ENCODE data around the gene LINGO4.

LINGO4 gene, protein sequence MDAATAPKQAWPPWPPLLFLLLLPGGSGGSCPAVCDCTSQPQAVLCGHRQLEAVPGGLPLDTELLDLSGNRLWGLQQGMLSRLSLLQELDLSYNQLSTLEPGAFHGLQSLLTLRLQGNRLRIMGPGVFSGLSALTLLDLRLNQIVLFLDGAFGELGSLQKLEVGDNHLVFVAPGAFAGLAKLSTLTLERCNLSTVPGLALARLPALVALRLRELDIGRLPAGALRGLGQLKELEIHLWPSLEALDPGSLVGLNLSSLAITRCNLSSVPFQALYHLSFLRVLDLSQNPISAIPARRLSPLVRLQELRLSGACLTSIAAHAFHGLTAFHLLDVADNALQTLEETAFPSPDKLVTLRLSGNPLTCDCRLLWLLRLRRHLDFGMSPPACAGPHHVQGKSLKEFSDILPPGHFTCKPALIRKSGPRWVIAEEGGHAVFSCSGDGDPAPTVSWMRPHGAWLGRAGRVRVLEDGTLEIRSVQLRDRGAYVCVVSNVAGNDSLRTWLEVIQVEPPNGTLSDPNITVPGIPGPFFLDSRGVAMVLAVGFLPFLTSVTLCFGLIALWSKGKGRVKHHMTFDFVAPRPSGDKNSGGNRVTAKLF

DNA sequence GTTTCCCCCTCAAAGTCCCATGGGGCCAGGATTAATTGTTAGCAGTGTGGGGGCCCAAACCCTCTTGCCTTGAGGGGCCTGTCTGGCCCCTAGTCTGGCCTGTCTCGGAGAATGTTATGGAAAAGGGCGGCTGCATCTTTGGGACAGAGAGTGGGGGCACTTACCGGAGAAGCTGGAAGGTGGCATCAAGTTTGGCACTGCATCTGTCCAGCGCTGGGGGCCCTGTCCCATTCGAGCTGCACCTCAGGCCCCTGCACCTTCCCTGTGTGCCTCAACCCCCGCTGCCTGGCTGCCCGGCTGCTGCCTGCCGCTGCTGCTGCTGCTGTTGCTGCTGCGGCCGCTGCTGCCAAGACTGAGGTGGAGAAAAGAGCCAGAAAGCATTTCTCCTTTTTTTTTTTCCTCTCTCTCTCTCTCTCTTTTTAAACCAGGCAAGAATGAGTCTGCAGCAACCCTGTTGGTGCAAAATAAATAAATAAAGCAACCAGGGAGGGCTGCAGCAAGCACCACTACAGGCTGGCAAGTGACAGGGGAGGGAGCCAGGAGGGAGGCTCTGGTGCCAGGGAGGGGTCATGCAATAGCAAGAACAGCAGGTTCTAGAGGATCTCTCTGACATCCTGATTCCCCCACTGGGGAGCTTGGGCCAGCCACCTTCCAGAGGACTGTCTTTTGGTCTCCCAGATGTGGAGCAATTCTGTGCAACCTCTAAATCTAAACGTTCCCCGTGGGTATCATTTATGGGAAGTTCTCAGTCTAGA, at the start of gene LINGO4:
Gene LINGO4, minus strand, starts transcription at position 354 of the 755 bp plus-strand sequence. CDS start 2,715 bp downstream, outside the sequence.
- DNase-seq = no peak

DNA sequence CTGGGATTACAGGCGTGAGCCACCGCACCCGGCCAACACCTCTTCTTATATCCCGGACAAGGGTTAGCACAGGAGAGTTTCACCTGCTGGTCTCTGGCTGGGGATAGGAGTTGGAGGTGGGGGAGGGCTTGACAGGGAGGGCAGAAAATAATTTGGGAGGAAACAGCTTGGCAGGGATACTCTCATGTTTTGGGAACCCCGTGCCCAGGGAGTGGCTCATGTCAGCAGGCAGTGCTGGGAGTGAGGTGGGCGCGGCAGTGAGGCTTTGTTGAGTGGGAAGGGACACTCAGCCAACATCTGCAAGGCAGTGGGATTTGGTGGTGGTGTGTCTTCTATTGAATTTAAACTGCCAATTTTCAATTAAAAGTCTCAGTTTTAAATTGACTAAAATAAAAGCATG, 49.4 kb upstream of the LINGO4 start:
- DNase-seq = no peak

DNA sequence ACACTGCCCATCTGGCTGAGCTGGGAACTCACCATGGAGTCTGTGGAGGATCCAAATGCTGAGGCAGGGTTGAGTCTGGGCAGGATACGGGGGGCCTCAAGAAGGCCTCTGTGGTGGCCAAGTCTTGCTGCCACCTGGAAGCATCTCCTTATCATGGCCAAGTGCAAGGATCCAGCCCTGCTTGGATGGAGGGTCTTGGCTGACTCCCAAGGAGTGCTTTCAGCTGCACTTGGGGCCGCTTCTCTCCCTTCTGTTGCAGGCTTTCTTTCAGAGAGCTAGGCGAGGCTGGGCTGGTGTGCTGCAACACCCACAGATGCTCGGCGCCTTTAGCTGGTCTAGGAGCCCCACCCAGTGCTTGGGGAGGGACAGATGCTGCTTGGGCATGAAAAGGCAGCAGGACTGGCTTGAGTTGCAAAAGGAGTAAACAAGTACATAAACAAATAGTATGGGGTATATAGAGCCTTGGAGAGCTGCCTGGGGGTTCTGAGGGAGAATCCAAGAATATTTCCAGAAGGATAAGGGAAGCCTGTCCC, 48.3 kb upstream of the LINGO4 start, which contains the start of gene THEM5:
Gene THEM5, minus strand, starts transcription at position 302 of the 533 bp plus-strand sequence. Its CDS starts 147 bp downstream, at position 155.
- no peak for DNase-seq

DNA sequence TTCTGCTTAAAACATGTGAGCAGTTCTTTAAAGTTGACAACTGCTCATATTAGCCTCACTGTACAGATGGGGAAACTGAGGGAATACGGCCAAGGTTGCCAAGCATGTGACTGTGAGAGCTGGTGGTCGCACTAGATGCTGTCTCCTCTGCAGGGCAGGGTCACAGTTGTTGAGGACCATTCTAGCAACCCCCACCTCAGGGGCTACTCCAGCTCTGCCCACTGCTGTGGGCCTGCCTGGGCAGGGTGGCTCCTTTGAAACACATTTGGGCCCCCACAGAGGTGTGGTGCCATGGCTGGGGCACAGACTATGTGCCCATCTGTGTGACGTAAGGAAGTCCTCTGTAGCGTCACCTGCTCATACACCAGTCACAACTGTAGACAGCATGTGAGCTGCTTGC, 47.5 kb upstream of the LINGO4 start:
- no peak for DNase-seq

DNA sequence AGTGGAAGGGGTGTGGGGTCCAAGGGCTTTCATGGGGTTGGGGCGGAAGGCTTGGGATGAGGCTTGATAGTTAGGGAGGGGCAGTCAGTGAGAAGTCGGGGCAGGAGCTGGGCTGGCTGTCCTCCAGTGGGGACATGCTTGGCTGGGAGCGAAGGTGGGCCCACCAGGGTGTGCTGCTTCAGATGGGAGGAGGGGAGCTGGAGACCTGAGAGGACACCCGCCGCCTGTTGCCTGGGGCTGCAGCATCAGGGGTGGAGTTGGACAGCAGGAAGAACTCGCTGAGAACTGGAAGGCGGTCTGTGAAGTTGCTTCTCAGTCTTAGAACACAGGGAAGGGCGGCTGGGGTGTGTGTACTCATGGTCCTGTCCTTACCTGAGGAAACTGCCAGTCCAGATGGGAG, 46.7 kb upstream of the LINGO4 start:
- no peak for DNase-seq

DNA sequence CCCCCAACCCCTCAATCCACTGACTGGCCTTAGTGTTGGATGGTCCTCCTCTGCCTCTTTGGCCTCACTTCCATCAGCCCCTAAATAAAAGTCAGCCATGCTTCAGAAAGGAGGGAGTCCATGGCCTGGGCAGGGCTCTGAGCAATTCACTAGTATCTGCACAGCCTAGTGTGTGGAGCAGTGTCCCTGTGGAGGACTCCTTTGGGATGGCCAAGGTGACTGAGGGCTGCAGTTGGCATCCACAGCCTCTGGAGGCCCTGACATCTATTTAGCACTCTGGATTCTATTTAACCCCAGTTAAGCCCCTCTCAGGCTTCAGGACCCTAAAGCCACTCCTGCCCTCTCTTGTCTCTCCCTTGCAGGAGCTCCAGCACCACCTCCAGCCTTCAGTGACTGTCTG, 44.7 kb upstream of the LINGO4 start:
- no peak for DNase-seq

DNA sequence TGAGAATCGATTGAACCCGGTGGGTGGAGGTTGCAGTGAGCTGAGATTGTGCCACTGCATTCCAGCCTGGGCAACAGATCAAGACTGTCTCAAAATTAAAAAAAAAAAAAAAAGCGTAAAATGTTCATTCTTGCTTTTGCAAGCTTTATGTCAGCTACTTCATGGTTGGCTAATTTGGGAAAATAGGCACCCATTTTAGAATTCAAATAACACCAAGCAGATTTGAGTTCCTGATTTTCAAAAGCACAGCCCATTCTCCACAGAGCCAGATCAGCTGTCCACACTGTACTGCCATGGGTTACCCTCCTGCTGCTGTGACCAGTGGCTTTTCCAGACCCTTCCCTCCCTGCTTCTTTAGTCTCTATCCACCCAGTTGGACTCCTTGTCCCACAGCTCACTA, 43.9 kb upstream of the LINGO4 start:
- DNase-seq = no peak

DNA sequence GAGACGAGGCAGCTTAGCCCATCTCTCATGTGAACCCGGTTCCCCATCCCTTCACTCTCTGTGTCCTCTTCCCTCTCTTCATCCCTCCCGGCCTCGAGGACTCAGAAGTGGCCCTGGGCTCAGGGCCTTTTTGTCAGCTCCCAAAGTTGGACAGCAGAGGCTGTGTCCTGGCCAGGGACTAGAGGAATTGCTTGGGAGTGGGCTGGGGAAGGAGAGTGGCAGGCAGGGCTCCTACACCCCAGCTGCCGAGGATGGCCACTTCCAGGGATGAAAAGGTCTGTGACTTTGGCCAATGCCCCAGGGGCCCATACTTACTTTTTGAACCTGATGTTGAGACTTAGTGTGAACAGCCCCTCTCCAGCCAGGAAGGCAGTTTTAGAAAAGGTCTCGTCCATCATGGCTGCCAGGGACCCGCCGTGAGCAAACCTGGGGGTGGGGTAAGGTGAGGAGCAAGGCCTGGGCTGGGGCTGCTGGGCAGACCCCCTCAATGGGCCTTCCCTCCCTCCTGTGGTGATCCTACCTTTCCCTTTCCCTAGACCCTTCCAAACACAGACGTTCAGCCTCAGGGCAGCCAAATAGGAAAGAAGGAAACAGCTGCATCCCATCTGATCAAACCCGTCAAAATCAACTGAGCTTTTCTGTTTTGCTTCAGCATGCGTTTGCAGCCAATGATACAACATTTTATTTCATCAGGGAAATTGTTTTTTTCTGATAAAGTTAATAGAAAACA, 42.8 kb upstream of the LINGO4 start:
- DNase-seq = no peak

DNA sequence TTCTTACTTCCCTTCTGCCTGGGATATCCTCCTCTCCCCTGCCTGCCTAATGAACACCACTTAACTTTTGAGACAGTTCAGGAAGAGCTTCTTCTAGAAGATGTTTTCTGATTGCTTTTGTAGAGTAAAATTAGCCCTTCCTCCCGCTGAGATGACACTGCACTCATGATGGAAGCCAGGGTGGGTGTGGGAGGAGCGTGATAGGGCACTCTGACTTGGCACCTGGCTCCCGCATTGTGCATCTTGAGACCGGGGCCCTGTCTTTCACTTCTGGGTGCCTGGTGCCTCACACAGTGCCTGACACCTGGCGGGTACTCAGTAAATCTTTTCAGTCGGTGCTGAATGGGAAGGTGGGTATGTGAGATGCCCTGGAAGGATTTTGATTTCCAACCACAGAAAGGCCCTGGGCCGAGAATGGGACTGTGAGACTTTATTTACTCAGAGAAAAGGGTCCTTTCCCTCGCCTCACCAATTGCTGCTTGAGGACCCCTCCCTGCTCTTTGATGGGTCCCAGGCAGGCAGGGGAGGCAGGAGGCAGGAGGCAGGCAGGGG, 41.5 kb upstream of the LINGO4 start:
- no peak for DNase-seq

DNA sequence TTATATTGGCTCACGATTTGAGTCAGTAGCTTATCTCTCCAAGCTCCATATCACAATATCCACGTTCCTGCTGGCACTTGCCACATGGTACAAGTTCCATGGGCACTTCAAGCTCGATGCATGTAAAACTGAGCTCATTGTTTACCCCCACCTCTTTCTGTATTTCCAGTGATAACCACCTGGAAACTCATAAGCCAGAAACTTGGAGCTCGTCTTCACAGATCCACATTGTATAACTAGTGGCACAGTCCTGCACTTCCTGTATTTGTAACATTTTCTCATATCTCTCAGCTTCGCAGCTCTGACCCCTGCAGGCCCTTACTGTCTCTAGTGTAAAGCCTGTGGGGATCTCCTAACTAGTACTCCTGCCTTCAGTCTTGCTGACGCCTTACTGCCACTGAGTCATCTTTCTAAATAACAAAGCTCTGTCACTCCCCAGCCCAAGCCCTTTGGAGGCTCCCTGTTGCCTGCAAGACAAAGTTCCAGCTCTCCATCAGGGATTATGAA, 40.9 kb upstream of the LINGO4 start:
- no peak for DNase-seq

DNA sequence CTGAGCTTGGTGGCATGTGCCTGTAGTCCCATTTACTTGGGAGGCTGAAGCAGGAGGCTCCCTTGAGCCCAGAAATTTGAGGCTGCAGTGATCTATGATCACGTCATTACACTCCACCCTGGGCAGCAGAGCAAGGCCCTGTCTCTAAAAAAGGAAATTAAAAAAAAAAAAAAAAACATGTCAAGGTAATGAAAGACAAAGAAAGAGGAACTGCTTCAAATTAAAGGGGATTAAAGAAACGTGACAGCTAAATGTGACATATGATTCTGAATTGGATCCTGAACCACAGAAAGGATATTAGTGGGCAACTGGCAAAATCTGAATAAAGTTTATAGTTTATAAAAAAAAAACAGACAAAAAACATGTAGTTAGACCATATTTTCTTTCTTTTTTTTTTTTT, 38.2 kb upstream of the LINGO4 start:
- no peak for DNase-seq

DNA sequence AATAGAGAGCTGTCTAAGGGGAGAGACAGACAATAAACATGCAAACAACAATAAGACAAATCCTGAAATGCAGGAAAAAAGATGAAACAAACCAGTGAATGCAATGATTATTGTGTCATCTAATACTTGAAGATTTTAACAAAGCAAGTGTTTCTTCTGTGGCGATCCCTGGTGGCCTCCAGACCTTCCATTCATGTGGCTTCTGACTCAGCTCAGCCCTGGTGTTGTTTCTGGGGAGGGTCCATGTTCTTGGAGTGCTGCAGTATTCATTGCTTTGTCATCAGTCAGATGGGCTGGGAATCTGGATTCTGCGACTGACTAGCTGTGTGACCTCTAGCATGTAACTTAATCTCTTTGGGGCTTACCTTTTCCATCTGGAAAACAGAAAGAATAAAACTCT, 35.9 kb upstream of the LINGO4 start:
- no peak for DNase-seq

DNA sequence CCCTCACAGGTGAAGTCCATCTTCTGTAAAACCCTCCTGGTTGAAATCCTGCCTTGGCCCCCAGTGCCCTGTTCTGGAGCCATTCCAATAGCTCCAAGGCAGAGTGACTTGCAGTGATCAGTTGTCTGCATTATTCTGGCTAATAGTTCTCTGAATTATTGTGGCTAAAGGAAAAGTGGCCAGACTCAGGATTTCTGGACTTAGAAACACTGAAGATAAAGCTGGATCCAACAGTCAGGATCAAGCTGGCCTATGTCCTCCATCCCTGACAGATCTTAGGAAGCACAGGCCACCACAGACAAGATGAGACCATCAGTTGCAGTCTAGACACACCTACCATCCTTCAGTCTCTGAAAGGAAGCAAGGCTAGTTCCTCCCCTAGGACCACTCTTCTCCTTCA, 35.2 kb upstream of the LINGO4 start:
- DNase-seq = no peak

DNA sequence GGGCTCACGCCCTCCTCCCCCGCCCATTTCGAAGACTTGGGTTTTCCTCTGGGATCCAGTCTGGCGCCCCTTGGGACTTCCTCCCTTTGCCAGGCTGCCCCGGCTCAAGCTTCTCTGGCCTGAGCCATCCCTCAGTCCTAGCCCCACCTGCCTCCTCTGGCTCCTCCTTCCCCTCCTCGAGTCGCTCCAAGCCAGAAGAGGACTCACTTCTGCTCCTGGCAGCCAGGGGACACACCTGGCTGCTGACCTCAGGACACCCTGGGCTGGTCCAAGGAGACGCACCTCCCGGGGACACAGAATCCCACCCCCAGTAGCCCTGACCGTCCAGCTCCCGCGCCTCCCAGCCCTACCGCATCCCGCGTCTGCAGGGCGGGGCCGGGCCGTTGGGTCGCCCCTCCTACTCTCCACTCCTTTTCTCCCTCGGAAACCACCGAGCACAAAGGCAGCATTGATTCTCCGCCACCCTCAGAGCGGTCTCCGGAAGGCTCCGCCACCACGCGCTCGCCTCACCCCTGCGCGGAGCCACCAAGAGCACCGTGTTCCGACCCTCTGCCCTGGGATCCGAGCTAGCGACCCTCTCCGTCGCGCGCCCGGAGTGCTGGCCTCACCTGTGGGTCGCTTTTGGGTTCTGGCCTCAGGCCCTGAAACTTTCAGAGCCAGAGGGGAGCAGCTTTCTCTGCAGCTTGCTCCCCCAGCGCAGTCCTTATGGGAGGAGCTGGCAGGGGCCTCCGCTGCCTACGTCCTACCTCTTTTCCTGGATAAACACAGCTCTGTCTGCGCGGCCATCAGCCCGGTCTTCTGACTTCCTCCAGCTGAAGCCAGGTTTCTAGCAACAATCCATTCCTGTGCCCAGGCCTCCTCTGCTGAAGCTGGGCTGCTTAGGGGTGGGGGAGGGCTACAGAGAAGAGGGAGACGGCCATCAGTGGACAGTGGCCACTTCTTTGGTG, 34.5 kb upstream of the LINGO4 start, which contains the start of gene C2CD4D:
Gene C2CD4D, minus strand, starts transcription at position 364 of the 947 bp plus-strand sequence. CDS start 831 bp downstream, outside the sequence.
- DNase-seq = peak; percentile 71

DNA sequence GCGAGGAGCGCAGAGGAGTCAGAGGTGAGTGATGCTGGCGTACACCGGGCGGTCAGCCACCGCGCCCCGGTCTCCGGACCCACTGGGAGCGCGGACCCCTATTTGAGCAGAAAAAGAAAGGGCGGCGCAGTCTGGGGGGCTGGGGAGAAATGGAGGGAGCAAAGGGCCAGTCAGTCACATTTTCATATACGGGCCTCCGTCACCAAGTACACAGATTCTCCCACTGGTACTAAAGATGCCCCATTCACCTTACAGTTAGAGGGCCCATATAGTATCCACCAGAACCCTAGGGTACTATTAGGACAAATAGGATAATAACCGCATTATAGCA, 33.8 kb upstream of the LINGO4 start:
- no peak for DNase-seq

DNA sequence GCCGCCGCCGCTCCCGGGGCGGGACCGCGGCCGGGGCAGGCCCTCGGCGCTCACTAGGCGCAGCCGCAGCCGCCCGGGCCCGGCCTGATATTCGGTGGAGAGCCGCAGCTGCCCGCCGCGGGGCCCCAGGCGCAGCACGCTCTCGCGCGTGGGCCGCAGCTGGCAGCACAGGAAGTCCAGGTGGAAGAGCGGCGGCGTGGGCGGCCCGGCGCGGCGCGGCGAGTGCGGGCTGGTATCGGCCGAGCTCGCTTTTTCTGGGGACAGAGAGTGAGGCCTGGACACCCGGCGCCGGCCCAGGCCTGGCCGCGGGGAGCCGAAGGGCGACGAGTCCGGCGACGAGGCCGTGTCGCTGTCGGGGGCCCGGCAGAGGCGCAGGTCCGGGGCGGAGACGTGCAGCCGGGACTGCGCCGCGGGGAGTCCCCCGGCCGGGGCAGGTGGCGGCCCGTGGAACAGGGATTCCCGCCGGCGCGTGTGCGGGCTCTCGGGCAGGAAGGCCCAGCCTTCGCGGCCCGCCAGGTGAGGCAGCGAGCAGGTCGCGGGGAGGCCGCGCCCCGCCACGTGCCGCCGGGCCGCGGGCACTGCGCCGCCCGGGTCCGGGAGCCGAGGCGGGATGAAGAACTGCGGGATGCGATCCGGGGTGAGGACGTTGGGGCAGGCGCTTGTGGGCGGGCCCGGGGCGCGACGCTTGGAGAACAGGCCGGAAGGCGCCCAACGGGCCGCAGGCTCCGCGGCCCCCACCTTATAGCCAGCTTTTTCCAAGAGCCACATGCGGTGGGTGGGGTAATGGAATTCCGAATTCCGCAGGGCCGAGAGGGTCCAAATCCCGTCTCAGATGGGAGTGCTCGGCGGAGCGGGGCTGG, 33.2 kb upstream of the LINGO4 start:
- peak; percentile 52 for DNase-seq

DNA sequence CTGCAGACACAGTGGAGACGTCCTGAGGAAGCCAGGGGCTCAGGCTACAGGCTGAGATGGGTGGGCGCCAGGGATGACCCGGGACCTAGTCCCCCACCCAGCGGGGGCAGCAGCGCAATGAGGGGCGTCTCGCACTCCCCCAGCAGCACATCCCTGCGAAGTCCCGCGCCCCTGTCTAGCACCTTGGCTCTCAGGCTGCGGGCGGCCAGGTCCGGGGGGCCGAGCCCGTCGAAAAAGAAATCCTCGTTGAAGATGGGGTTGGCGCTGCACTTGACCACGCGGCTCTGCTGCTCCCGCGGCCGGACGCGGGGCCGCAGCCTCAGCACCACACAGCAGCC, 32.6 kb upstream of the LINGO4 start:
- DNase-seq = no peak

DNA sequence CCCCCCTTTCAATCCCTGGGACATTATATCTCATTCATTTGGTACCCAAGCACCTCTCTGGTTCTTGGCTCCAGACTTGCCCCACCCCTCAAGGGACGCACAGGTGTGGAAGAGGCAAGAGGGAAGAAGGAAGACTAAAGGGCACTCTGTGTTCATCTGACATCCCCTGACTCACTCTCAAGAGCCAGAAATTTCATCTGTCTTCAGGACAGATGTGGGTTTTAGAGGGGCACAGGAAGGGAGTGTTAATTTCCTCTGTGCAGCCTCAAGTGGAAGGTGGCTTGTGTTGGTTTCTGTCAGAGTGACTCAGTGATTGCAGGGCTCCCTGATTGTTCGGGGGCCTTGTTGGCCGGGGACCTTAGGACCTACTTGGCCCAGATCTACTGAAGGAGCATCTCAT, 32.0 kb upstream of the LINGO4 start:
- DNase-seq = peak; percentile 40

DNA sequence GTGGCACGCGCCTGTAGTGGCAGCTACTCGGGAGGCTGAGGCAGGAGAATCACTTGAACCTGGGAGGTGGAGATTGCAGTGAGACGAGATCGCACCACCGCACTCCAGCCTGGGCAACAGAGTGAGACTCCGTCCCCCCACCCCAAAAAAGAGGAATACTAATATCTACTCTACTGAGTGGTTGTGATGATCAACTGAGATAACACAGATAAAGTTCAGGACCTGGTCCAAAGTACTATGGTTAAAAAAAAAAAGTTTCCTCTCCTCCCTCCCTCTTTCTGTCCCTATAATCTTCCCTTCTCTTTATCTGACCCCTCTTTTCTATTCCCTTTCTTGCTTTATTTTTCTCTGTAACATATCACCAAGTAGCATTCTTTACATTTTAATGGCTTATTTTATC, 30.4 kb upstream of the LINGO4 start:
- no peak for DNase-seq

DNA sequence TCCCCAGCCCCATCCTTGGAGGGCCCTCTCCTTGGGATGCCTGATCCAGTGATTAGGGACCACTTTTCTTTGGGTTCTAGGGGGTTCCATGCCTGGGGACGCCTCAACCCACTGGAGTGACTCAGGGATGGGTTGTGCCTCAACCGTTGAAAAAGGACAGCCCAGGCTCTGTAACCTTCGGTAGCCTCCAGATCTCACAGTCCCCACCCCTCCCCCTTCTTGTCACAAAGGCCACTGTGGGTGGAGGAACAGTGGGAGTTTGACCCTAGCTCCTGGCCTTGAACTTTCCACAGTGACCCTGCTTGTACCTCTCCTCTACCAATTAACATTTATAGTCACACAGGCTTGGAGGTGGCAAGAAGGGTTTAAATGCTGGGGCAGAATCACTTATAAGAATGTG, 29.0 kb upstream of the LINGO4 start:
- DNase-seq = no peak

All from stimulated activated CD4-positive, alpha-beta T cell treated with anti-CD3 and anti-CD28 coated beads, Interleukin-4, amount 100 ng/mL, for 24 hours (primary cell).